HEK293 (cell line): ENCODE results near the gene EFCAB6.
A peak's percentile ranks its signal among the peaks of the same experiment; 100 is the strongest.

Experiments
- CTCF ChIA-PET: fragments of 350-600 bp; formaldehyde crosslinking; extraction: SDS; loops from one replicate; lab custom pipeline; 2021; ENCODE audit warnings: antibody characterized with exemption; lab: Yijun Ruan, JAX
- POLR2A ChIA-PET: fragments of 300-600 bp; formaldehyde crosslinking; extraction: SDS; loops from one replicate; lab custom pipeline; 2020; ENCODE audit warnings: antibody characterized with exemption, inconsistent platforms; lab: Yijun Ruan, JAX
- H3K27ac ChIP-seq: fragments of 200-500 bp; sonication (Bioruptor generic); 2 replicates; pipeline ENCODE4 v1.5.1; 2014; ENCODE audit warnings: low read depth, low read length, control low read depth, inconsistent platforms; ENCODE audit errors: extremely low read depth
- H3K36me3 ChIP-seq, 2 experiments: fragments of 200-500 bp in 1 of 2; sonication (Bioruptor generic) in 1 of 2; 1 replicate in 1 of 2; 2 replicates in 1 of 2; pipeline ENCODE4 v1.5.1; 2014 to 2017; ENCODE audit warnings: inconsistent platforms in 2 of 2, low read length in 2 of 2; ENCODE audit not compliant: control insufficient read depth in 2 of 2, insufficient read depth in 1 of 2
- H3K4me1 ChIP-seq: fragments of 200-500 bp; sonication (Bioruptor generic); 2 replicates; pipeline ENCODE4 v1.5.1; 2014; ENCODE audit warnings: mild to moderate bottlenecking, low read length, inconsistent platforms; ENCODE audit not compliant: control insufficient read depth, insufficient read depth
- H3K4me3 ChIP-seq: 2 replicates; pipeline ENCODE4 v1.5.1; 2011; ENCODE audit warnings: low read depth, mild to moderate bottlenecking, control low read depth, low read length, moderate library complexity
- H3K9me3 ChIP-seq: fragments of 200-500 bp; sonication (Bioruptor generic); 2 replicates; pipeline ENCODE4 v1.5.1; 2014; ENCODE audit warnings: low read depth, low read length, inconsistent platforms; ENCODE audit not compliant: control insufficient read depth, insufficient read depth
- GLIS2 ChIP-seq: fragments of 450-650 bp; formaldehyde crosslinking; IDR thresholded peaks from 2 replicates; pipeline ENCODE4 v1.5.1; 2016; ENCODE audit warnings: missing biosample characterization, missing genetic modification characterization
- ZNF133 ChIP-seq: fragments of 450-650 bp; formaldehyde crosslinking; IDR thresholded peaks from 2 replicates; pipeline ENCODE4 v1.5.1; 2016; ENCODE audit warnings: missing biosample characterization, missing genetic modification characterization

The EFCAB6 gene

GRCh38 chr22:43479301-43479950, 332.7 kb downstream of the EFCAB6 start:
- CTCF ChIA-PET: interaction anchor here (0.5 to 0.6 kb wide), 3 partner anchors 246 to 1058 kb away, joined by 3 to 4 read pairs (median 3); no protein-coding TSS in a partner anchor
- no peak overlapping the region for H3K4me3 ChIP-seq
- no peak overlapping the region for H3K27ac ChIP-seq
- H3K9me3 ChIP-seq: no peaks in the 10 kb centered on the region
- H3K4me1 ChIP-seq: no peaks in the 10 kb centered on the region
- TF ChIP-seq GLIS2 (tag by site-specific recombination) (peak; percentile 36; the same call in 1 of the 2 replicates), ZNF133 (no peak)
- POLR2A ChIA-PET: no interaction called here
- no peaks in the 10 kb centered on the region for H3K36me3 ChIP-seq
